A549 (cell line): Measurements from ENCODE around the gene AQP5. TPM values are rescaled to one million over a fixed set of nuclear protein-coding genes. Genes with fewer than 3 reads are reported as not detected.

Source experiments
- ATAC-seq, 2 experiments: fragments of 200-7000 bp in 1 of 2; fragments of >200 bp in 1 of 2; cut with Nextera tagmentation in 1 of 2; cut with Tn5 transposase in 1 of 2; 3 replicates each; pipeline versions ENCODE4 v1.8.0 to v1.9.1; 2018 to 2020; ENCODE audit warnings: mild to moderate bottlenecking in 1 of 2, moderate library complexity in 1 of 2
- CTCF ChIA-PET: fragments of 300-600 bp; sonication (Branson Sonifier 250); formaldehyde crosslinking; extraction: SDS; loops from one replicate; lab custom pipeline; 2021; ENCODE audit warnings: antibody characterized with exemption, inconsistent platforms; lab: Yijun Ruan, JAX
- POLR2A ChIA-PET: fragments of 350-600 bp; formaldehyde crosslinking; extraction: SDS; loops from one replicate; lab custom pipeline; 2021; ENCODE audit warnings: antibody characterized with exemption, inconsistent platforms; lab: Yijun Ruan, JAX
- DNase-seq, 2 experiments: peaks; one replicate each; pipeline versions ENCODE4 v3.0.0 to v3.0.0-alpha.2; 2011 to 2016; ENCODE audit warnings: low read depth in 1 of 2, low spot score in 1 of 2
- FAIRE-seq: peaks from 2 replicates; lab custom pipeline; 2011; peaks lifted over from hg19 to GRCh38; lab: Jason Lieb, UNC
- H3K27ac ChIP-seq, 2 experiments: fragments of >200 bp; sonication (Bioruptor Twin); formaldehyde crosslinking; 3 replicates each; pipeline ENCODE4 v1.5.1; 2016 to 2017
- H3K4me1 ChIP-seq: fragments of >200 bp; sonication (Bioruptor Twin); formaldehyde crosslinking; 3 replicates; pipeline ENCODE4 v1.6.1; 2016
- H3K4me2 ChIP-seq: fragments of >200 bp; sonication (Bioruptor Twin); formaldehyde crosslinking; 3 replicates; pipeline ENCODE4 v1.6.1; 2016
- H3K4me3 ChIP-seq: fragments of >200 bp; sonication (Bioruptor Twin); formaldehyde crosslinking; 3 replicates; pipeline ENCODE4 v1.5.1; 2016
- H3K9me3 ChIP-seq: fragments of >200 bp; sonication (Bioruptor Twin); formaldehyde crosslinking; 3 replicates; pipeline ENCODE4 v1.6.1; 2016
- ATOH8 ChIP-seq: fragments of 250-450 bp; sonication (Bioruptor Pico); IDR thresholded peaks from 2 replicates; pipeline ENCODE4 v1.5.0; 2020; ENCODE audit warnings: low read depth, mild to moderate bottlenecking, moderate library complexity
- BHLHE40 ChIP-seq: IDR thresholded peaks from 2 replicates; pipeline ENCODE4 v1.6.1; 2012; ENCODE audit warnings: low read depth, low read length, inconsistent platforms
- CBX2 ChIP-seq: fragments of 200-600 bp; sonication (generic); IDR thresholded peaks from 2 replicates; pipeline ENCODE4 v1.6.1; 2016; ENCODE audit warnings: low read depth, mild to moderate bottlenecking, borderline replicate concordance
- CEBPB ChIP-seq, 2 experiments: fragments of >200 bp in 1 of 2; sonication (Bioruptor Twin) in 1 of 2; formaldehyde crosslinking in 1 of 2; IDR thresholded peaks; 2 replicates each; pipeline ENCODE4 v1.6.1; 2012 to 2016
- EHF ChIP-seq: fragments of 250-450 bp; sonication (Bioruptor Pico); IDR thresholded peaks from 2 replicates; pipeline ENCODE4 v1.5.0; 2020; ENCODE audit warnings: mild to moderate bottlenecking
- EHMT2 ChIP-seq: fragments of 200-600 bp; sonication (generic); IDR thresholded peaks from 2 replicates; pipeline ENCODE4 v1.6.1; 2016; ENCODE audit warnings: antibody characterized with exemption, low read depth, mild to moderate bottlenecking, moderate library complexity
- FOSL2 ChIP-seq, 2 experiments: fragments of 450-650 bp in 1 of 2; fragments of >200 bp in 1 of 2; sonication (Bioruptor Twin) in 1 of 2; formaldehyde crosslinking; IDR thresholded peaks; 2 replicates each; pipeline versions ENCODE4 v1.5.0 to v1.6.1; 2016 to 2020; ENCODE audit warnings: mild to moderate bottlenecking in 1 of 2, moderate library complexity in 1 of 2
- FOXS1 ChIP-seq: fragments of 250-450 bp; sonication (Bioruptor Pico); IDR thresholded peaks from 2 replicates; pipeline ENCODE4 v1.5.0; 2020; ENCODE audit warnings: mild to moderate bottlenecking, moderate library complexity
- HOXA7 ChIP-seq: fragments of 250-450 bp; sonication (Bioruptor Pico); IDR thresholded peaks from 2 replicates; pipeline ENCODE4 v1.5.0; 2020; ENCODE audit warnings: mild to moderate bottlenecking, moderate library complexity
- HOXB5 ChIP-seq: fragments of 250-450 bp; sonication (Bioruptor Pico); IDR thresholded peaks from 2 replicates; pipeline ENCODE4 v1.5.0; 2020; ENCODE audit warnings: mild to moderate bottlenecking, moderate library complexity
- JUN ChIP-seq, 2 experiments: fragments of >200 bp; sonication (Bioruptor Twin); formaldehyde crosslinking; IDR thresholded peaks; 2 replicates in 1 of 2; 3 replicates in 1 of 2; pipeline ENCODE4 v1.6.1; 2016 to 2017
- KDM1A ChIP-seq: fragments of 200-600 bp; sonication (generic); IDR thresholded peaks from 2 replicates; pipeline ENCODE4 v1.6.1; 2016; ENCODE audit warnings: low read depth, mild to moderate bottlenecking
- KDM5A ChIP-seq: fragments of 200-600 bp; sonication (generic); IDR thresholded peaks from 2 replicates; pipeline ENCODE4 v1.6.1; 2016; ENCODE audit warnings: antibody characterized with exemption, mild to moderate bottlenecking
- MAFK ChIP-seq: fragments of 450-650 bp; IDR thresholded peaks from 2 replicates; pipeline ENCODE4 v1.6.1; 2014; ENCODE audit not compliant: partially characterized antibody
- MYC ChIP-seq: IDR thresholded peaks from 2 replicates; pipeline ENCODE4 v1.6.1; 2012; ENCODE audit warnings: mild to moderate bottlenecking, inconsistent platforms, low read length, improper control_type of control experiment, borderline replicate concordance
- NPAS2 ChIP-seq: fragments of 250-450 bp; sonication (Bioruptor Pico); IDR thresholded peaks from 2 replicates; pipeline ENCODE4 v1.8.0; 2022; ENCODE audit warnings: mild to moderate bottlenecking, moderate library complexity, borderline replicate concordance
- PHF8 ChIP-seq: fragments of 200-600 bp; sonication (generic); IDR thresholded peaks from 2 replicates; pipeline ENCODE4 v1.6.1; 2016; ENCODE audit warnings: low read depth, mild to moderate bottlenecking, antibody characterized with exemption, moderate library complexity, borderline replicate concordance
- POLR2AphosphoS2 ChIP-seq: conservative IDR thresholded peaks from 2 replicates; pipeline ENCODE4 v1.6.1; 2012; ENCODE audit warnings: low read length, improper control_type of control experiment, inconsistent platforms
- RCOR1 ChIP-seq: fragments of 150-350 bp; IDR thresholded peaks from 2 replicates; pipeline ENCODE4 v1.6.1; 2014; ENCODE audit warnings: antibody characterized with exemption, low read length, low read depth
- REST ChIP-seq: fragments of 200-600 bp; sonication (generic); IDR thresholded peaks from 2 replicates; pipeline ENCODE4 v1.6.1; 2016; ENCODE audit warnings: antibody characterized with exemption, mild to moderate bottlenecking, moderate library complexity
- RFX5 ChIP-seq: fragments of 450-650 bp; IDR thresholded peaks from 2 replicates; pipeline ENCODE4 v1.7.1; 2014; ENCODE audit warnings: antibody characterized with exemption, mild to moderate bottlenecking, moderate library complexity
- TFCP2L1 ChIP-seq: fragments of 250-450 bp; sonication (Bioruptor Pico); IDR thresholded peaks from 2 replicates; pipeline ENCODE4 v1.5.0; 2021; ENCODE audit warnings: mild to moderate bottlenecking
- TP53 ChIP-seq: fragments of 250-450 bp; sonication (Bioruptor Pico); IDR thresholded peaks from 2 replicates; pipeline ENCODE4 v1.5.0; 2021; ENCODE audit warnings: mild to moderate bottlenecking, moderate library complexity
- ZNF302 ChIP-seq: fragments of 250-450 bp; sonication (Bioruptor Pico); IDR thresholded peaks from 2 replicates; pipeline ENCODE4 v1.9.0; 2021; ENCODE audit warnings: inconsistent platforms, mild to moderate bottlenecking, moderate library complexity
- WGBS: methylation state at CpG from one replicate; pipeline ENCODE4 v1.1.6; 2017; ENCODE audit errors: missing lambda C conversion rate; 5-methylcytosine and 5-hydroxymethylcytosine counted together
- polyA plus RNA-seq, 4 experiments: library from polyadenylated mRNA; depleted of rRNA in 3 of 4; stranded (reverse); fragments of >200 nt; fragmentation: RNase III in 1 of 4; extraction: RNeasy Plus Mini Kit Qiagen cat#74134 plus additional on column Dnase treatment in 1 of 4; gene quantifications; 2 replicates in 3 of 4; 3 replicates in 1 of 4; pipeline ENCODE4 v1.2.3, GENCODE V29; 2011 to 2017

Gene AQP5
- polyA plus RNA-seq, 2 of the 4 experiments (the other 2 are of a cell fraction): not detected

- no peak for TF ChIP-seq HOXB5
- TF ChIP-seq RCOR1: no peak
- no peak for TF ChIP-seq EHF (CRISPR knock-in tag)
- no peak for TF ChIP-seq ZNF302 (CRISPR knock-in tag)
- TF ChIP-seq MYC: no peak
- no peak for TF ChIP-seq TP53 (CRISPR knock-in tag)
- no peak for TF ChIP-seq FOSL2 (IDR thresholded peaks at IDR 0.05)
- TF ChIP-seq FOSL2 (CRISPR knock-in tag; IDR thresholded peaks at IDR 0.05): no peak
- no peak for TF ChIP-seq NPAS2 (CRISPR knock-in tag)
Measured at GRCh38 chr12:49929581-49929980, 32.1 kb upstream of the AQP5 start (continued).

DNA sequence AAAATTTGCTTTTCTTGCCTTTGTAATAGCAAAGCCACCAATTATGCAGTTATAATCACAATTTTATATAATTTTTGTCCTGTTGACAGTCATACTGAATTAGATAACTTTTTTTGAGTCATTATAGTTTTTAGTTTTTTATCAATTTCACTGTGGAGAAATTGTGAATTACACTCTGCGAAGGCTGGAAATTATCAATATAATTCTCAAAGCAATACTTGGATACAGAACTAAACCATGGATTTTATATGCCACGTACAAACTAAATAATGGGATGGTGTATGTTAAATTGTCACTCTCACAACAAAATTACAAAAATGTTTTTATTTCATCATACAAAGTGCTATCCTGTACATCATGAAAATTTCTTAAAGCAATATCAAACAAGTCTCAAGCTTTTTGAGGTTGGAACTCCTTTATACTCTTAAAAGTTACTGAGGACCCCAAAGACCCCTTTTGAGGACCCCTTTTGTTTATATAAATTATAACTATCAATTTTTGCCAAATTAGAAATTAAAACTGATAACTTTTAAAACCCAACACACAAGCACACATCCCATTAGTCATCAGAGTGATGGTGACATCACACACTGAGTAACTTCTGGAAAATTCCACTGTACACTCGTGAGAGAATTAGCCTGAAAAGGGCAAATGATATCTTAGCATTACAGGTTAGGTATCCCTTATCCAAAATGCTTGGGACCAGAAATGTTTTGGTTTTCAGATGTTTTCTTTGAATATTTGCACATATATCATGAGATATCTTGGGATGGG is 31.0 kb upstream of the AQP5 start:
- Histone ChIP-seq H3K4me1 (peaks cover 7% of the 10 kb centered on the region; the same call in 2 of the 3 replicates), H3K4me3 (no peak overlapping the region), H3K27ac (no peak overlapping the region), H3K9me3 (no peaks in the 10 kb centered on the region)
- CTCF ChIA-PET: interaction anchor here (1.0 to 5.9 kb wide), 8 partner anchors 12 to 588 kb away, joined by 3 to 45 read pairs (median 4); no protein-coding TSS in a partner anchor
- peak; percentile 40 to 54; a peak in 1 of 6 replicates for ATAC-seq
- no peak for FAIRE-seq
- no peak for DNase-seq
- TF ChIP-seq MYC (no peak), FOSL2 (IDR thresholded peaks at IDR 0.05) (no peak), FOSL2 (CRISPR knock-in tag; IDR thresholded peaks at IDR 0.05) (peak; percentile 46; the same call in 1 of the 2 replicates)
- TF ChIP-seq, all 56 proteins: peak for 1
- H3K4me2 ChIP-seq: 0 out of 3 replicates have a peak overlapping the region, but pooled peaks have one; percentile 8
- WGBS: 50% methylated on average over 3 of the region's 3 CpGs
- POLR2A ChIA-PET: no interaction called here

DNA sequence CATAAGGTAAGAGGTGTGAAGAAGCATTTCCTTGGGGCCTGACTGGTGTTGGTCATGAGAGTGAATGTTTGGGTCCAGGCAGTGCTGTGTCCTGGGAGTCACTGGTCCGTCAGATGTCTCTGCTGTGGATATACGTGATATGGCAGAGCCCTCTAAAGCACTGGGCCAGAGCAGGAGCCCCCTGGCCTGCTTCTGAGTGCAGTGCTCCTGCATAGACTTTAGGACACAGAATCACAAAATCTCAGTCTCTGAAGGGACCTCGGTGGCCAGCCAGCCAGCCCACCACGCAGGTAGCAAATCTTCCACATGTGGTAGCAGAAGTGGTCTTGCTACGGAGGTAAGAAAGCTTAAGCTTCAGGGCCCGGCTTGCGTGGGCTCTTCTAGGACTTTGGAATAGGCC is 29.6 kb upstream of the AQP5 start:
- ATAC-seq: peak in 1 of 2 experiments; percentile 24; a peak in 1 of 6 replicates

DNA sequence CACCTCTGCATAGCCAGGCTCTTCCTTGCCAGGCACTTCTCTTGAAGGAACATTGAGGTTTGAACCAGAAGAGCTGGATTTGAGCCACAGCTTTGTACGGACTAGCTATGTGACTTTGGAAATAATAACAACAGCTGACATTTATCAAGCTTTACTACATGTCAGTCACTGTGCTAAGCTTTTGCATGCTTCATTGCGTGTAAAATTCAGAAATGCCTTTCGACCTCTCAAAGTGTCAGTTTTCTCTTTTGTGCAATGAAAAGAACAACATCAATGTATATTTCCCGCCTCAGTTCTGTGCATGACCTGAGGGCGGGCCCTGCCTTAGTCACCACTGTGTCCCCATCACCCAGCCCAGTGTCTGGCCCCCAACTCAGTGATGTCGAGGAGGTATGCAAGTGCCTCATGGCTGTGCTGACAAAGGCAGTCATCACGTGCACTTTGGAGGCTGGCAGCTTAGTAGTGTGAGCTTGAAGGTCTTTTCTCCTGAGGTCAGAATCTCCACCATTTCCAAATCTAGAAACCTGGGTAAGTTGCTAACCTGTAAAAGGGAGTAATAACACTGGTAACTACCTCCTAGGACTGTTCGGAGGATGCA is 29.0 kb upstream of the AQP5 start:
- CTCF ChIA-PET: interaction anchor here (0.9 to 5.9 kb wide), 7 partner anchors 10 to 107 kb away, joined by 3 to 45 read pairs (median 6); no protein-coding TSS in a partner anchor
- POLR2A ChIA-PET: no interaction called here
- H3K4me1 ChIP-seq: peaks cover 7% of the 10 kb centered on the region; the same call in 2 of the 3 replicates
- ATAC-seq (no peak), FAIRE-seq (no peak), DNase-seq (no peak)
- 82% methylated on average over 8 of the region's 8 CpGs for WGBS
- no peaks in the 10 kb centered on the region for H3K9me3 ChIP-seq
- no peak overlapping the region for H3K27ac ChIP-seq
- H3K4me3 ChIP-seq: no peak overlapping the region
- H3K4me2 ChIP-seq: no peak overlapping the region
- TF ChIP-seq REST (no peak), MAFK (no peak), TFCP2L1 (no peak), FOXS1 (CRISPR knock-in tag) (no peak), PHF8 (no peak), RFX5 (no peak), KDM1A (no peak), HOXB5 (no peak)

More for the DNA sequence above, 29.6 kb upstream of the AQP5 start:
- H3K9me3 ChIP-seq: no peaks in the 10 kb centered on the region
- no peak overlapping the region for H3K27ac ChIP-seq
- POLR2A ChIA-PET: no interaction called here
- peaks cover 7% of the 10 kb centered on the region; the same call in 2 of the 3 replicates for H3K4me1 ChIP-seq
- 62% methylated on average over 7 of the region's 7 CpGs for WGBS
- no peak for TF ChIP-seq EHMT2
- TF ChIP-seq HOXA7 (CRISPR knock-in tag): no peak
- no peak for TF ChIP-seq FOSL2 (IDR thresholded peaks at IDR 0.05)
- no peak for TF ChIP-seq FOSL2 (CRISPR knock-in tag; IDR thresholded peaks at IDR 0.05)
- TF ChIP-seq JUN (IDR thresholded peaks at IDR 0.05): no peak
- TF ChIP-seq CEBPB (IDR thresholded peaks at IDR 0.05): no peak
- no peak for TF ChIP-seq BHLHE40
- TF ChIP-seq KDM5A: no peak
- no peak for TF ChIP-seq ATOH8 (CRISPR knock-in tag)
- TF ChIP-seq POLR2AphosphoS2: no peak
- TF ChIP-seq CBX2: no peak
- H3K4me2 ChIP-seq: no peak overlapping the region
- no peak for FAIRE-seq
- DNase-seq: no peak
- CTCF ChIA-PET: interaction anchor here (0.9 to 5.9 kb wide), 10 partner anchors 10 to 589 kb away, joined by 3 to 45 read pairs (median 4); no protein-coding TSS in a partner anchor
- H3K4me3 ChIP-seq: no peak overlapping the region
